GM20431 (cell line): ENCODE measurements around the gene ZNF483.
"Not testable (repeated sequence)": the region's sequence is repeated elsewhere in the genome, so short reads cannot be mapped to it uniquely, and the experiment has no call there.

ENCODE experiments used
- in situ Hi-C: fragments of 300-500 bp; cut with MseI, MboI; formaldehyde crosslinking; loops from one replicate; pipeline ENCODE4 v1.15.0; 2020; ENCODE audit warnings: low sequenced_read_pairs; ENCODE audit not compliant: unreplicated experiment

ZNF483 gene

DNA sequence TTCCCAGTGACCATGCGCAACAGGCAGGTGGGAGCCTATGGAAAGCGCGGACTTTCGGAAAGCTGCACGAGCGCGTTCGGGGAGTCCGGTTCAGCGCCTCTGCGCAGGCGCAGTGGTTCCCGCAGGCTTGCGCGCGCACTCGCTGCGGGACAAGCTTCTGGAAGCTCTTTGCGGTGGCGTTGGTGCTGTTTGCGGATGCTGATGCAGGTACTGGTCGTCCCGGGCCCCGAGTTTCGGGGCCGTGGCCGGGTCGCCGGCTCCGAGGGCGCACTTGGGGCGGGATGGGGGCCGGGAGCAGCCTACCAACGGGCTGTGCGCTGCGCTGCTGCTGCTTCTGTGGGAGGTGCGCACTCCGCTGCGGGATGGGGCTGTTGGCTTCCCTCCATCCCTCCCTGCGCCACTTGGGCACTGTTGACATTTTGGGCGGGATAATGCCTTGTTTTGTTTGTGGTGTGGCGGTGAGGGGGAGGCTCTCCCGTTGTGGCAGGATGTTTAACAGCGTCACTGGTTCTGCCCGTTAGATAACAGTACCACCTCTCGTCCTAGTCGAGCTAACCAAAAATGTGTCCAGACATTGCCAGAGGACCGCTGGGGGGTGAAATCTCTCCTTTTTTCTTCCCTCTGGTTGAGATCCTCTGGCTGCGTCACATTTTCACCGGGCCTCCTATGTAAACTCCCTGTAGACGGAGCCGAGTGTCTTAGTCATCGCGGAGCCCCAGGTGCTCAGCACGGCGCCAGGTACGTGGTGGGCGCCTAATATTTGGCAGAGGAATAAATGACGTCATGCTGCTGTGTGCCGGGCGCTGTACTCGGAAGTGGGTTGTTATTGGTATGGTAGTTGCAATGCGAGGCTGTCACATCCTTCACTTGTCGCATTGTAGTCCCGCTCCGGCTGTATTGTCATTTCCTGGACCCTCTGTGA is at the start of gene ZNF483:
ZNF483 (plus strand) TSS at position 124 of the 922 bp plus-strand sequence. CDS start 2,217 bp downstream, outside the sequence.
- in situ Hi-C loops, result no loop called here

DNA sequence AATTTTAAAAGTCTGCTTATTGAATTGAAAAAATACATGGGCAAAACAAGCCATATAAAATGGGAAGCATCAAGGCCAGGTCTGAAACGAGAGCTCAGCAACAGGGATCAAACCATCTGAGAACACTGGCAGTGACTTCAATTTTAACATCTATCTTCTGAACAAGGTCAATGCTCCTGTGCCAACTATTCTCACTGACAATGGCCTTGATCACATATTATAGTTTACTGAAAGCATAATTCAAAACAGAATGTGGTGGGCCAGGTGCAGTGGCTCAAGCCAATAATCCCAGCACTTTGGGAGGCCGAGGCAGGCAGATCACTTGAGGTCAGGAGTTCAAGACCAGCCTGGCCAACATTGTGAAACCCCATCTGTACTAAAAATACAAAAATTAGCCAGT is 49.8 kb upstream of the ZNF483 start:
- in situ Hi-C loops, result no loop called here

DNA sequence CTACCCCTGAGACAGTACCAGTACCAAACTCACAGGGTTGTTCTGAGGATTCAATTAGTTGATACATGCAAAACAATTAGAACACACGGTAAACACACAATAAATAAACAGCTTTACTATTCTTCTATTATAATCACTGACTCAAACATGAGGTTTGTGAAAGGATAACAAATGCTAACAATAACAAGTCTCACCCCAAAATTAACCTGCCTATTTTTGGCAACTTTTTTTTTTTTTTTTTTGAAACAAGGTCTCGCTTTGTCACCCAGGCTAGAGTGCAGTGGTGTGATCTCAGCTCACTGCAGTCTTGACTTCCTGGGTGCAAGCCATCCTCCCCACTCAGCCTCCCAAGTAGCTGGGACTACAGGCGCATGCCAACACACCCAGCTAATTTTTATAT is 47.3 kb upstream of the ZNF483 start:
- in situ Hi-C loops, result no loop called here

DNA sequence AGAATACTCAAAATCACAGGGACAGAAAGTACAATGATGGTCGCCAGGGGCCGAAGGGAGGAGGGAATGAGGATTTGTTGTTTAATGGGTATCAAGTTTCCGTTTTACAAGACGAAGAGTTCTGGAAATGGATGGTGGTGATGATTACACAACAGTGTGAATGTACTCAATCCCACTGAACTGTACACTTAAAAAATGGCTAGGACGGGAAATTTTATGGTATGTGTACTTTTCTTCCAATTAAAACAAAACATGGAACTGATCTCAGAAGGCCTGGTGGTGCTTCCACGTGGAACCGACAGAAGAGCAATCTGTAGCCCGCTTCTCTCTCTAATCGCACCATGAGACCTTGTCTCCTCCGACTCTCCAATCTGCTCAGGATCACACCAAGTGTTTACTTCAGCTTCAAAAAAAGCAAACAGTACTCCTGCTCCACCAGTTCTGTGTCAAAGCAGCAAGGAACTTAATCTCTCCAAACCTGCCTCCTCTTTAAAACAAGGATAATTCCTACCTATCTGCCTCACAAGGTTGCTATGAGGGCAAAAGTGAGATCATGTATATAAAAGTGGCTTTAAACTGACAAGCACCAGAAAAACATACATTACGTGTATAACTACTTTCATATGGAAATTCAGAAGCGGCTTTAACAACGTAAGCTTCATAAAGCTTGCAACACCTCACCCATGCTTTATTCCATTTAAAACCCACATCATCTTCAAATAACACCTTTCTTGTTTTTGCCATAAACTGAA is 42.9 kb upstream of the ZNF483 start:
- in situ Hi-C loops, result no loop called here

DNA sequence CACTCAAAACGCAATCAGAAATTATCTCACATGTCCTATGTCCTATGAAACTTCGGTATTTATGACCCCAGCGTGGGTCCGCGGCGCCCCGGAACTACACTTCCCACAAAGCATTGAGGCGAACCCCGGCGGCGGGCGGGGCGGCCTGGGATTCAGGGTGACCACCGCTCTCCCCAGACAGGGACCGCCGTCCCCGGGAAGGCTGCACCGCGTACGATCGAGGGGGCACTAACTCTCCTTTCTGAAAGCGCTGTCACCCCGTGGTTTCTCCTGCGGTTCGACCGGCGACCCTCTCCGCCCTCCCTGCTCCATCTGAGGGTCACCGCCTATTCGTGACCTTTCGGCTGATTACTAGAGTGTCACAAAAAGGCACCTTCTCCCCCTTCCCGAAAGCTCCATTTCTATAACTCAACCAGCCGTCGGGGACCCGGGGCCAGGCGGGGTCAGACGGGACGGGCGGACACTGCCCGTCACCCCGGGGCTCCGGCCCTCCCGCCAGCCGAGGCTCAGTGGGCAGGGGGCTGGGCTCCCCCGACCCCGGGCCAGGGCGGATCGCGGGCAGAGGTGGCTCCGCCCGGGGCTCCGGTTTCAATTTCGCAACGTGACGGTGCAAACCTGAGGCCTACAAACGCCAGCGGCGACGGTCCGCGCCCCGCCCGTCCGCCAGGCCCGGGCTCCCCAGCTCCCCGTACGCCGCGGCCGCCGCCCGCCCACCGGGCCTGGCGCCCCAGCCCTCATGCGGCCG is 42.1 kb upstream of the ZNF483 start:
- in situ Hi-C loops, result no loop called here

DNA sequence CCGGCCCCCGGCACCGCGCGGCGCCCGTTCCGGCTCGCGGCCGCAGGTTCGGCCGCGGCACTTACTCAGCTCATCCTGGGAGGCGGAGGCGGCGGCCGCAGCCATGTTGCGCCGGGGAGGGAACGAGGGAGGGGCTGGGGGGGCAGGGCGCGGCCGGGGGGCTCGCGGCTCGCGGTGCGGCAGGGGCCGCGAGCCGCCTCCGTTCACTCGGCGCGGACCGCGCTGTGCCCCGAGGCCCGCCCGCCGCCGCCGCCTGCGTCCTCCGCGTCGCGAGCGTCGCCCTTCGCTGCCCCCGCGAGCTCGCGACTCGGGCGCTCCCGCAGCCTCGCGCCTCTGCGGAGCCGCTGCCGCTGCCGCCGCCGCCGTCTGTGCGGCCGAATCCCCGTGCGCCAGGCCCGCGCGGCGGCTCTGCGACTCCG is 41.5 kb upstream of the ZNF483 start:
- in situ Hi-C loops, result no loop called here

DNA sequence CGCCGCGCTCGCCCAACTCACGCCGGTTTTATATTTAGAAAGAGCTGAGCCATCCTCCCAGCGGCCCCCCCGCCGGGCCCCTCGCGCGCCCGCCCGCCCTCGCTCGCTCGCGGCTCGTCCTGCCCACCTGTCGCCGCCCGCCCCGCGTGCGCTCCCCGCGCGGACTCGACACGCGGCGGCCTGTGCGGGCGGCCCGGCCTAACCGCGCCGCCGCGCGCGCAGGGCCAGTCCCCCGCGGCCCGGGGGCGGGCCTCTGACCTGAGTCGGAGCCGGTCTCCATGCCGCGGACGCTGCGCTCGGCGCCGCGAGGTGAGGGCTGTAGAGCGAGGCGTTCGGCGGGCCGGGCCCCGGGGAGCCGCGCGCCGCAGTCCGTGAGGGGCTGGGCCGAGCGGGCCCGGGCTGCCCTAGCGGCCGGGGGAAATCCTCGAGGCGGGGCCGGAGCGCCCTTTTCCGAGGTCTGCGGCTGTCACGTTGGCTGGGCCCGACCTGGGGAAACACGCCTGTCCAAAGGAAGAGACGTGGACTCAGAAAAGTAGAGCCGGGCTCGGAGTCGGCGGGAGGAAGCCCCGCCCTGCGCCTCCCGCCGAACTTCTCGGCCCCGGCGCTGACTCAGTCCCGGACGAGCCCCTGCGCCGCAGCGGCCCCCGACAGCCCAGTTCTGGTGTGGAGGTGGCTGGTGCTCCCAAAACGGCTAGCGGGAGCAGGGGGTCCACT is 41.0 kb upstream of the ZNF483 start, which contains the start of gene ECPAS:
ECPAS (minus strand) TSS at position 526 of the 714 bp plus-strand sequence. CDS start 11,465 bp downstream, outside the sequence.
- in situ Hi-C loops, result no loop called here

DNA sequence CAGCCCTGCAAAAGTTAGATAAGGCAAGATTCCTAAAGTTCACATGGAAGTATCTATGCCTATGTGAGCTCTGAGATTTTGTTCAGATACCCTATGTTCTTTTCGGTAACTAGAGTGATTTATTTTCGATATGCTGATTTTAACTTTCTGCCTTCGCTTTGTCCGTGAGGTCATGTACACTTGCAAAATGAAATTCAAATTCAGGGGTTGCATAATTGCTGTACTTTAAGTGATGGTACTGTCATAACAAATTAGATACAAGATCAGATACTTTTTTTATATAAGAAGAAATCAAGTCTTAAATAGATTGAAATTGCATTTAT is 40.4 kb upstream of the ZNF483 start:
- in situ Hi-C loops, result no loop called here

DNA sequence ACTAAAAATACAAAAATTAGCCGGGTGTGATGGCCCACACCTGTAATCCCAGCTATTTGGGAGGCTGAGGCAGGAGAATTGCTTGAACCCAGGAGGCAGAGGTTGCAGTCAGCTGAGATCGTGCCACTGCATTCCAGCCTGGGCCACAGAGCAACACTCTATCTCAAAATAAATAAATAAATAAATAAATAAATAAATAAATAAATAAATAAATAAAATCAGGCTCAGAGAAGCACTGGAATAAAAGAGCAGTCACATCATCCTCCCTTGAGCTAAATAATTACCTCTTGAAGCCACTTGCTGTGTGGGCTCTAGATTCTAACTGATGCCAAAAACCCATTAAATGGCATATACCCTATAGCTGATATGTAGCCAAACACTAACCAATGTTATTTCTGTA is 27.8 kb upstream of the ZNF483 start:
- in situ Hi-C loops, result not testable (repeated sequence)

DNA sequence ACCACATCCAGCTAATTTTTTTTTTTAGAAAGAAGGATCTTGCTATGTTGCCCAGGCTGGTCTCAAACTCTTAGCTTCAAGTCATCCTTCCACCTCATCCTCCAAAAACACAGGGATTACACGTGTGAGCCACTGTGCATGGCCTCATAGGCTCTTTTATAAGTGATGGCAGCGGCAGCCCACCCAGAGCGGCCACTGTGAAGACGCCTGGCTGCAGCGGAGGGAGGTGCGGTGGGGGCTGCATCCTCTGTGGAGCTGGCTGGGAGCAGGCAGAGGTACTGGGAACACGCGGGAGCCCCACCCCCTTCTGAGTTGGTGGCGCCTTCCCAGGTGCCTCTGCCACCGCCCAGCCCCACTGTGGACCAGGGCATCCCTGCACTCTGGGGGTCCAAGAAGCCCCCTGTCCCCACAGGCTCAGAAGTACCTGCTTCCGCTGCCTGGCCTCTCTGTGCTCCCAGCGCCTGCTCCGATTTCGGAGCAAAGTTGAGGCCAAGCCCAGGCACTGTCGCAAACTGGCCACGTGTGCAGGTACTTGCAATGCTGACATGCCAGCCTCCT is 23.9 kb upstream of the ZNF483 start:
- in situ Hi-C loops, result no loop called here

DNA sequence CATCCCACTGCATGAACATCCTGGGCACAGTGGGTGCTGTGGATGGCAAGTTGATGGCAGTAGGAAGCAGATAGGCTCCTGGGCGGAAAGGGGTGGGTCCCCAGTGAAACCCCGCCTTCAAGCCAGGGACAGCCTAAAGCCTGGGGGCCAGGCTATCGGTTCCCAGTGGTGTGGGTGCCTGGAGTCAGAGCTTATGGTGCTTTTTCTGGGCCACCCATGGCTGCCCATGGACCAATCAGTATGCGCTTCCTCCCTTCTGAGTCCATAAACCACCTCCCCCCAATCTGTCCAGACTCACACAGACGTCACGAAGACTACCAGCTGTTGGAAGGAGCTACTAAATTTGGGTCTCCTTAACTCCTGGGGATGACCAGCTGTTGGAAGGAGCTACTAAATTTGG is 23.3 kb upstream of the ZNF483 start:
- in situ Hi-C loops, result no loop called here

DNA sequence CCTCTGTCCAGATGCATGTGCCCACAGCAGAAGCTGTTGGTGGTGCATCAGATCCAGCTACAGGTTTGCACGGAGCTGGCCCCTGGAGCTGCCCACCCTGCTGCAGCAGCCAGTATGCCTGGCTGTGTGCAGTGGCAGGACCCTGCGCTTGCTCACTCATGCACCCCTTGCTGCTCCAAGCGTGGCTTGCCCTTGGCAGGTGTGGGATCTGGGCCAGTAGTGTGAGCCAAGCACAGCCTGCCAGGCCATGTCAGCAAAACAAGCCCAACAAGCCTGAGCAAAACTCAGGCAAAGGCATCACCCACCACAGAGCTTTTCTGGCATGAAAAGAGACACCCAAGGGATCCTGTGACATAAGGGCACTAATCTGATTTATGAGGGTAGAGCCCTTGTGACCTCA is 22.5 kb upstream of the ZNF483 start:
- in situ Hi-C loops, result no loop called here

DNA sequence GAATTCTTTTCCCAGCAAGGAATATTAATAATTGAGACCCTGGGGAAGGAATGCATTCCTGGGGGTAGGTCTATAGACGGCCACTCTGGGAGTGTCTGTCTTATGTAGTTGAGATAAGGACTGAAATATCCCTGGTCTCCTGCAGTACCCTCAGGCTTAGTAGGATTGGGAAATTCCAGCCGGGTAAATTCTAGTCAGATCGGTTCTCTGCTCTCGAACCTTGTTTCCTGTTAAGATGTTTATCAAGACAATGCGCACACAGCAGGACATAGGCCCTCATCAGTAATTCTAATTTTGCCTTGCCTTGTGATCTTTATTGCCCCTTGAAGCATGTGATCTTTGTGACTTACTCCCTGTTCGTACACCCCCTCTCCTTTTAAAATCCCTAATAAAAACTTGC is 13.4 kb upstream of the ZNF483 start:
- in situ Hi-C loops, result not testable (repeated sequence)

DNA sequence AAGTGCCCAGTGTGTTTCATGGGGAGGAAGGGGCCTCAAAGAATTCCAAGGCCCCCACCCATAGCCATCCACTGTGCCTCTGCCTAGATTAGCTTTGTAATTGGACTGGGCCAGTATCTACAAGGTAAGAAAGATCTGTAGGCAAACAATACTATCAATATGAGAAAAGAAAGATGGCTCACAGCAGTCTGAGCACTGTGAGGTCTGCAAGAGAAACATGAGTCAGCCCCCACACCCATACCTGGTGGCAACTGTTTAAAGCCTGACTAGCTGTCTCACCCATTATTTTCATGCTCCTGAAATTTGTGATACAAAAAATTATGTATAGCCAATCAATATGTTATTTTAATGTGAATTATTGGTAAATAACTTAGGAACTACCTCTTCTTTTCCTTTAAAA is 10.0 kb upstream of the ZNF483 start:
- in situ Hi-C loops, result no loop called here

DNA sequence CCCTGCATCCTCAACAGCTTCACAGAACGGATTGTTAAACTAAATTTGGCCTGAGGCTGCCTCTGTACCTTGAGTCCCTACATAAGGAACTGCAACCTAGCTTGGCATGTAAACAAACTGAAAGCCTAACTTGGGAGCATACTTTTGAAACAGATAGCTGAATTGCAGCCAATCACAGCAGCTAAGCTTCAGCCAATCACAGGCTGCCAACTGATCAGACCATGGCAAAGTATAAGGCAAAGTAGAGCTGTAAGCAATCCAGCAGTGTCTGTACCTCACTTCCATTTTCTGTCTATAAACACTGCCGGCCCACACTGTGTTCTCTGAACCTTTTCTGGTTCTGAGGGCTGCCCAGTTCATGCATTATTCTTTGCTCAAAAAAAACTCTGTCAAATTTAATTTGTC is 8.9 kb upstream of the ZNF483 start:
- in situ Hi-C loops, result no loop called here

DNA sequence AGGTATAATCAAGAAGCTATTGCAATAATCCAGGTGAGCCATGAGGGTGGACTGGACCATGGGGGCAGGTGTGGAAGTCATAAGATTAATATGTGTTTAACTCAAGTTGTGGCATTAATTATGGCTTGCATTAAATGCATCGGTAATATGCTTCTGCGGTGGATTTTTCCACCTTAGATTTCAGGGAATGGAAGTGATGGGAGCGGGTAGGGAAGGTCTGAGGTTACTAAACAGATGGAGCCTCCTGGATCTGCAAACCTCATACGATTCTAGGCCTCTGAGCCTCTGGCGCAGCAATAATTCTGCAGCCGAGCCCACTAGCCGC is 286 bp upstream of the ZNF483 start:
- in situ Hi-C loops, result no loop called here

DNA sequence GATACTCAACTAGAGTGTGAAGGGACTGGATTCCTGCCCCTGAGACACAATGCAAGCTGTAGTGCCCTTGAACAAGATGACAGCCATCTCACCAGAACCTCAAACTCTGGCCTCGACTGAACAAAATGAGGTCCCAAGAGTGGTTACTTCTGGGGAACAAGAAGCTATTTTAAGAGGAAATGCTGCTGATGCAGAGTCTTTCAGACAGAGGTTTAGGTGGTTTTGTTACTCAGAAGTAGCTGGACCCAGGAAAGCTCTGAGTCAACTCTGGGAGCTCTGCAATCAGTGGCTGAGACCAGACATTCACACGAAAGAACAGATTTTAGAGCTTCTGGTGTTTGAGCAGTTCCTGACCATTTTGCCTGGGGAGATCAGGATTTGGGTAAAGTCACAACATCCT is 2.4 kb downstream of the ZNF483 start:
- in situ Hi-C loops, result no loop called here

DNA sequence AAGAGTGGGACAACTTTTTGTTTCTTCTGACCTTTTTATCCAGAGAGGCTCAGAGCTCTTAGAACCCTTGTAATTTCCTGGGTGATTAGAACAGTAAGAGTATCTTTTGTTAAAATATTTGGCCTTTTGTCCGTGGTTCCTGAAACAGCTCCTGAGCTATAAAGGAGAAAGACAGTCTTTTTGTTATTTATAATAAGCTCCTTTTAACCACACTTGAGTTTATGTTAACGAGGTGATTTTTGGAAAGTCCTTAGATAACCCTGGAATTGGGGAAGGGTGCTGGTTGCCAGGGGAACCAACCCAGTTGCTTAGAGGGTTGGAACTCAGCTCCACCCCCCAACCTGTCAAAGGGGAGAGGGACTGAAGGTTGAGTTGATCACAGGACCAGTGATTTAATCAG is 4.8 kb downstream of the ZNF483 start:
- in situ Hi-C loops, result no loop called here

DNA sequence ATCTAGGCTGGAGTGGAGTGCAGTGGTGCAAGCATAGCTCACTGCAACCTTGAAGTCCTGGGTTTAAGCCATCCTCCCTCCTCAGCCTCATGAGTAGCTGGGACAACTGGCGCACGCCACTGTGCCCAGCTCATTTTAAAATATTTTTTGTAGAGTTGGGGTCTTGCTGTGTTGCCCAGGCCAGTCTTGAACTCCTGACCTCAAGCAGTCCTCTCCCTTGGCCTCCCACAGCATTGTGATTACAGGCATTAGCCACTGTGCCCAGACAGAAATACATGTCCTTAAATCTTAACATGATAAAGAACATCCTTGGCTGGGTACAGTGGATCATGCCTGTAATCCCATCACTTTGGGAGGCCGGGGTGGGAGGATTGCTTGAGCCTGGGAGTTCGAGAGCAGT is 6.7 kb downstream of the ZNF483 start:
- in situ Hi-C loops, result no loop called here
